AG10803 (cell line): ENCODE measurements around the gene KIAA1217.

Experiments
- DNase-seq: peaks from one replicate; pipeline ENCODE4 v3.0.0; 2010; ENCODE audit warnings: low read depth
- H3K4me3 ChIP-seq: 2 replicates; pipeline ENCODE4 v1.5.1; 2011; ENCODE audit warnings: mild to moderate bottlenecking, low read length, control low read depth
- CTCF ChIP-seq: conservative IDR thresholded peaks from 2 replicates; pipeline ENCODE4 v1.5.1; 2011; ENCODE audit warnings: mild to moderate bottlenecking, low read length, control low read depth, inconsistent platforms

KIAA1217 gene

DNA sequence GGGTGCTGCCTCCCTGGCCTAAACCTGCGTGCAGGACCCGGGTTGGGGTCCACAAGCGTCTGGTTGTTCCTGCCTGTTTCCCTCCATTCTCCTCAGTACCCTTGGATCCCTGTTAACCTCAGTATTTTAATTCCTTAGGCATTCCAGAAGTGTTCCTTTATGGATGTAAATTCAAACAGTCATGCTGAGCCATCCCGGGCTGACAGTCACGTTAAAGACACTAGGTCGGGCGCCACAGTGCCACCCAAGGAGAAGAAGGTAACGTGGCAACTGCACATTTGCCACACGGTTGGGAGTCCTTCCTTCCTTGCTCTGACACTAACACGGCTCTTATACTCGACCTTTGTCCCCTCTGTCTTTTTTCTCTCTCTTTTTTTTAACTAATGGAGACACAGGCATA, 327.7 kb downstream of the KIAA1217 start:
- no peak overlapping the region for H3K4me3 ChIP-seq
- DNase-seq = no peak
- TF ChIP-seq CTCF = no peak

DNA sequence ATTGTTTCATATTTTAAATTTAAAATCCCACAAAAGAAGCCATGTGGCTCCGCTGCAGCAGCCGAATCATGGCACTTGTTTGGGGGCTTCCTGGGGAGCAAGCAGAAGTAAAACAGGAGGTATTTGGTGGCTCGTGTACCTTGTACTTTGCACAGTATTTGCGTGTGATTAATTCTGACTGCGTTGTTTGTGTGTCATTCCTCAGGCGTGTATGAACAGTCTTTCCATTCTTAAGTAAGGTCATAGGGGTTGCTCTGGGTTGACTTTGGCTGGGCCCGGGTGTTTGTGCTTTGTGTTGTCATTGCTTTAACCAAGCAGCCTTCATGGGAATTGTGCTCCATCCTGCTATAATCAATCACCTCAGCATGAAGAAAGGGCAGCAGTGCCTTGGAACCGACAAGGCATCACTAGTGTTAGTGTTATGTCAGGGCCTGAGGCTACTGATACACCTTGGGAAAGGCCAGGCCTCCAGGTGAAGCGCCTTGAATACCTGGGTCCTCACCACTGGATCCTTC, 332.4 kb downstream of the KIAA1217 start:
- DNase-seq = no peak
- no peak overlapping the region for H3K4me3 ChIP-seq
- TF ChIP-seq CTCF = no peak

- no peak overlapping the region for H3K4me3 ChIP-seq
- no peak for TF ChIP-seq CTCF
- DNase-seq = no peak
Observed at GRCh38 chr10:24542314-24543270, 333.7 kb downstream of the KIAA1217 start.

GRCh38 chr10:24544776-24545175, 335.8 kb downstream of the KIAA1217 start:
- TF ChIP-seq CTCF = no peak
- no peak for DNase-seq
- H3K4me3 ChIP-seq = no peak overlapping the region

- DNase-seq = no peak
- no peak overlapping the region for H3K4me3 ChIP-seq
- TF ChIP-seq CTCF = no peak
Observed at GRCh38 chr10:24545585-24545984, 336.6 kb downstream of the KIAA1217 start.

GRCh38 chr10:24550680-24551079, 341.7 kb downstream of the KIAA1217 start:
- DNase-seq = no peak
- no peak overlapping the region for H3K4me3 ChIP-seq
- no peak for TF ChIP-seq CTCF

GRCh38 chr10:24551161-24551560, 342.2 kb downstream of the KIAA1217 start:
- no peak overlapping the region for H3K4me3 ChIP-seq
- no peak for DNase-seq
- no peak for TF ChIP-seq CTCF
